HG03175 (cell line): ENCODE data around the gene FBXO31.

Experiments
- ATAC-seq: cut with Tn5 transposase; IDR thresholded peaks from one replicate; pipeline ENCODE4 v1.9.1; 2021; ENCODE audit warnings: mild to moderate bottlenecking, moderate library complexity; ENCODE audit not compliant: unreplicated experiment

FBXO31 gene

DNA sequence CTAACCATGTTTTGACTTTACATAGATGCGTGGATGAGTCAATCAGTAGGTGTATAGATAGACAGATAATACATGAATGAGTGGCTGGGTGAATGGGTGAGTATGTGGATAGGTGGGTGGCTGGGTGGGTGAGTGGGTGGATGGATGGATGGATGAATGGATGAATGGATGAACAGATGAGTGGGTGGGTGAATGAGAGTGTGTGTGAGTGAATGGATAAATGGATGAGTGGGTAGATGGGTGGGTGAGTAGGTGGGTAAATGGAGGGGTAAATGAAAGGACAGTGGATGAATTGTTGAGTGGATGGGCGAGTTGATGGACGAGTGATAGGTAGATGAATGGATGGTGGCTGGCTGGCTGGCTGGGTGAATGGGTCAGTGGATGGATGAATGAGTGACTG is 89.6 kb downstream of the FBXO31 start:
- no peak for ATAC-seq

DNA sequence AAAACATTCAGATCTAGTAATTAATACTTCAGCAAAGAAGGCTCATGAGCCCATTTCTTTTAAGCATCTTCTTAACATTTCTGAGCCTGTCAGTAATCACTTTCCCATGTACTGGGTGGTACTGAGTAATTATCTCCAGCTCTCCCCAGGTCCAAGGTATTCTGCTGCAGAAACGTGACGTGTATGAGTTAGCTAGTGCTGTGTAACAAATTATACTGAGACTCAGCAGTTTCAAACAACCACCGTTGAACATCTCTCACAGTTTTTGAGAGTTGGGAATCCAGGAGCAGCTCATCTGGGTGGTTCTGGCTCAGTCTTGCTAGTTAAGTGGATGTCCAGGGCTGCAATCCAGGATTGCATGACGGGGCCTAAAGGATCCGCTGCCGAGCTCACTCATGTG is 91.6 kb downstream of the FBXO31 start:
- no peak for ATAC-seq

DNA sequence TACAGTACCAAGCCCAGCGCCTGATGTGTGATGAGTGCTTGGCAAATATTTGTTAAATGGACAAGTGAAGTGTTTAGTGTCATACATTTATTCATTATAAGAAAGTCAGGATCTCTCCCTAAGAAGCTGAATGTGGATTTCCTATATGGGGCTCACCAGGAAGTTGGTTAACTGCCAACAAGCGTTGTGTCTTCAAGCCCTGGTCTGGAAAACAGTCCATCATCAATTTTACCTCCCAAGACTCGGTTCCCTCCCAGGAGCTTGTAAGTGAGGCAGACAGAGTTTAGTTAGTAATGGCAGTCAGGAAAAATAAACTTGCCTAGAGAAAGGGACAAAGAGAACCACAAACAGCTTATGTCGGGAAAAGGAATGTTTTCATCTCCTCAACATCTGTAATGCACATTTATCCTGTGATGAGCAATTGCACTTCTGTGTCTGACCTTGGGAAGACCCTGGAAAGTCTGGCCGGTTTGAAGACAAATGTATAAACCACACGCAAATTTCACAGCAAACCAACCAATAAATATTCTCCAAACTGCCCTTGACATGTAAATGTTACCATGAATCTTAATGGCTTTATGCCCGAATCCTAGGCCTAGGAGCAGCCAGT is 94.7 kb downstream of the FBXO31 start:
- no peak for ATAC-seq

DNA sequence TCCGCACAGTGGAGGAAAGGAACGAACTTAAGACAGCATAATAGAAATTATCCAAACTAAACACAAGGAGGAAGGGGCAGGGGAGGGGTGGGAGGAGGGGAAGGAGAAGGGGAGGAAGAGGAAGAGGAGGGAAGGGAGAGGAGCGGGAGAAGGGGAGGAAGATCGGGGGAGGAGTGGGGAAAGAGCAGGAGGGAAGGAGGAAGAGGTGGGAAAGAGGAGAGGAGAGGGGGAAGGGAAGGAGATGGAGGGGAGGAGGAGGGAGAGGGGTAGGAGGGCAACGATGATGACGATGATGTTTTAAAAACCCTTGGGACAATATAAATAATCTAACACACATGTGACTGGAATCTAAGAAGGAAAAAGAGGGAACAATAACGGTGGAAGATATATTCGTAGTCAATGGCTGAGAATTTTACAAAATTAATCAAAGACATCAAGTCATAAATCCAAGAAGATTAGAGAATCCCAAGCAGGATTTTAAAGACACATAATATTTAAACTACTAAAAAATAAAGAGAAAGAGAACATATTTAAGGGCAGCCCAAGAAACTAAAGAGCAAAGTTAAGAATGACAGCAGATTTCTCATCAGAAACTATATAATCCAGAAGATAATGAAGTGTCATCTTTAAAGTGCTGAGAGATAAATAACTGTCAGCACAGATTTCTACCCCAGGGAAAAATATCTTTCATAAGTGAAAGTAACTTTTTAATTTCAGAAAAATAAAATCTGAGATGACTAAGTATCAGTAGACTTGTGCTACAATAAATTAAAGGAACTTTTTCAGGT is 96.5 kb downstream of the FBXO31 start:
- ATAC-seq: no peak

DNA sequence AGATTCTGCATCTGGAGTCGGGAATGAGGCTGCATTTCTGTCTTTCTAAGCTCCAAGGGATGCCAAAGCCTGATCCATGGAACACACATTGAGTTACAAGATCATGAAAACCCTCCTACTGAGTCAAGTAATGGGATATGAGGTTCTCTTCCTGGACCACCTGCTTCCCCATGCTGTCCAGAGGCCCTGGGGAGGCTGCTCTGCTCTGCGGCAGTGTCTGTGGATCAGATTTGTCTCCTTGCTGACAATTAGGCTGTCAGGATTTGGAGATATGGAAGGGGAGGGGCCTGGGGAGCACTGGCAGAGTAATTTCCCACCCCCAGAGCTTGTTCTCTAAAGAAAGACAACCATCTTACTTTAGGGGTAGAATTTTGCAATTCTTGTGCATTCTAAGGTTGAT is 99.4 kb downstream of the FBXO31 start:
- no peak for ATAC-seq

DNA sequence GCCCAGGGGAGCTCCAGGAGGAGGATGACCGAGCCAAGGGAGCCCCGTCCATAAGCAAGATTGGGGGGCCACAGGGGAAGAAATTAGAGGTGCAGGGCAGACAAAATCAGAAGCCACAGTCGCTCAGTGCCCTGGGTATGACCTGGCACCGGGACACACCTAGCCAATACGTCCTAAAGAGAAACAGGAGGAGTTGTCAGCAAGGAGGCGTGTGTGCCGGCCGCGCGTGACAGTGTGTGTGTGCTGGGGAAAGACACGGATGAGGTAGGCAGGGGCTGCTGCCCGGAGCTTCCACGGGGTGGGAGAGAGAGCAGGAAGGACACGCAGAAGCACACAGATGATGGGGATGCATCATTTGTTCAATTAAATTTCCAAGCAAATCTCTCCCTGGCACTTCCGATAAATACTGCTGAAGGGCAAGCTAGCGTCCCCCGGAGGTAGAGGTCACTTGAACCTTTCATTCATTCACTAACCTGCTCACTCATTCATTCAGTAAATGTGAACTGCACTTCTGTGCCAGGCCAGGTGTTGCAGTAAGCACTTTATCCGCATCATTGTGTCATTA is 104.4 kb downstream of the FBXO31 start:
- ATAC-seq: no peak

DNA sequence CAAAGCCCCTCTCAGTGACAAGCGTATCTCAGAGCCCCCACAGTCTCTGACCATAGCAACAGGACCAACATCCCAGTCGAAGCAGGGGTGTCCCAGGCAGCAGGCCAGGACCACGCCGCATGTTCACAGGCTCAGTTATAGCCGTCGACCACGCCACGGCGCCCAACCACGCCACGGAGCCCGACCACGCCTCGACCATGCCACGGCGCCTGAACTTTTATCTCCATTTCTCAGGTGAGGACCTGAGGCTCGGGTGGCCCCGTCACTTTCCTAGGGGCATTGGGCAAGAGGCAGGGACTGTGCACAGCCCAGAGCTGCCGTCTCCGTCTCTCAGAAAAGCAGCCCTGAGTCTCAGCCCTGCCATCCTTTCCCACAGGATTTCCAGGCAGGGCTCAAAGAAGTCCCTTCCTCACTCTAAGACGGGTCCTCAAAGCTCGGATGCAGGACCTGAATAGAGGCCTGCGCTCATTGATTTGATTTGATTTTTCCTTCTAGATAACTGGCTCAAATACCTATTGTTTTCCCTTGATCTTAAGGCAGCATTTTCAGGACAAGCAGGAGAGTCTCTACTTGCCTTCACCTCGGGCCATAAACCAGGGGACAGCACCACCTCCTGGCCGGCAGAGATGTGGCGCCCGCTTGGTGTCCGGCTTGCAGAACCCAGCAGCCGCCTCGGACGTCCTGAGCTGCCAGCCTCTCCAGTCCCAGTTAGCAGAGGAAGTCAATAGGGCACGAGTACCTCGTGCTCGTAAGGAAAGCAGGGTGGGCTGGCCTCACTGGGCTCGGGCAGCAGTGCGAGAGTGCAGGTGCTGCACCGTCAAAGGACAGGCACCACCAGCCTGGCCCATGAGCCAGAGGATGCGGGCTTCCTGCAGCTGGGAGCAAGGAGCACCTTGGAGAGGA is 105.1 kb downstream of the FBXO31 start:
- ATAC-seq: no peak
